ENCODE data around the gene GXYLT1. TPM values are rescaled to one million over a fixed set of nuclear protein-coding genes. Genes with fewer than 3 reads are reported as not detected.

Gene GXYLT1
- total and polyA plus RNA-seq, 9 of the 15 experiments (the other 6 are each of a cell fraction or from before 2014, with no cell fraction given) = 1.4 to 9.3 (median 5.5) TPM

- no peak for TF ChIP-seq BRF2 (IDR thresholded peaks at IDR 0.05; ENCODE audit: borderline replicate concordance, insufficient read depth, insufficient read length)
- TF ChIP-seq IRF2 (CRISPR knock-in tag; IDR thresholded peaks at IDR 0.05) = no peak
- TF ChIP-seq STAG1 (CRISPR knock-in tag; IDR thresholded peaks at IDR 0.05; ENCODE audit: borderline replicate concordance) = no peak
- no peak for TF ChIP-seq HEY1 (CRISPR knock-in tag; IDR thresholded peaks at IDR 0.05; ENCODE audit: borderline replicate concordance)
- no peak for TF ChIP-seq E2F5 (CRISPR knock-in tag; IDR thresholded peaks at IDR 0.05)
- TF ChIP-seq ZNF280B (CRISPR knock-in tag; IDR thresholded peaks at IDR 0.05) = no peak
These were observed 18.3 kb upstream of the GXYLT1 start (continued) for GRCh38 chr12:42162965-42163364.

- DNase-seq (ENCODE audit: extremely low read depth in 1 of 4, low spot score in 3 of 4) (no peak), FAIRE-seq (no peak), ATAC-seq (no peak)
- H3K9ac ChIP-seq (ENCODE audit: insufficient read depth in 1 of 2, low read depth in 2 of 2, low read length in 2 of 2) = no peak overlapping the region
- H2AFZ ChIP-seq (ENCODE audit: low read depth, low read length) = no peak overlapping the region
- no peaks in the 10 kb centered on the region for H3K27me3 ChIP-seq (ENCODE audit: control insufficient read depth in 2 of 2, insufficient read depth in 2 of 2, low read length in 2 of 2)
- CTCF ChIA-PET (ENCODE audit: low intra/inter-chr PET ratio) = interaction anchor here (1.4 kb wide), 1 partner anchor 170 kb away, joined by 3 read pairs; no protein-coding TSS in a partner anchor
- POLR2A ChIA-PET = no interaction called here
- H3K4me3 ChIP-seq = no peak overlapping the region
- H3K36me3 ChIP-seq (ENCODE audit: control insufficient read depth, insufficient read depth, low read length) = peaks cover 20% of the 10 kb centered on the region; the same call in 1 of the 3 replicates
- TF ChIP-seq RBM22 (IDR thresholded peaks at IDR 0.05; ENCODE audit: low read depth, low read length, poor library complexity, severe bottlenecking) (no peak), PTRF (tag; IDR thresholded peaks at IDR 0.05) (no peak), SUPT5H (IDR thresholded peaks at IDR 0.05) (no peak), HNRNPH1 (optimal IDR thresholded peaks at IDR 0.05; ENCODE audit: low read depth, low read length) (no peak), DNMT1 (IDR thresholded peaks at IDR 0.05) (no peak), MAFG (tag; conservative IDR thresholded peaks at IDR 0.05) (no peak), MCM5 (IDR thresholded peaks at IDR 0.05; ENCODE audit: low read depth) (no peak), FOSL1 (tag; conservative IDR thresholded peaks at IDR 0.05) (no peak), CBX1 (IDR thresholded peaks at IDR 0.05; ENCODE audit: low read depth) (no peak), ATF7 (IDR thresholded peaks at IDR 0.05) (no peak), WHSC1 (IDR thresholded peaks at IDR 0.05; ENCODE audit: low read length) (no peak), TBL1XR1 (IDR thresholded peaks at IDR 0.05; ENCODE audit: low read length in 2 of 2) (no peak), SREBF2 (CRISPR knock-in tag; IDR thresholded peaks at IDR 0.05) (no peak)
- no peaks in the 10 kb centered on the region for H4K20me1 ChIP-seq (replicated peaks; ENCODE audit: control insufficient read depth, insufficient read depth, low read length)
- no peaks in the 10 kb centered on the region for H3K9me1 ChIP-seq (ENCODE audit: control insufficient read depth, insufficient read depth, low read length)
- in situ Hi-C loops (cut with MboI) = no loop called here
- H3K4me2 ChIP-seq (ENCODE audit: insufficient read depth, low read length) = no peak overlapping the region
- intact Hi-C loops (cut with micrococcal nuclease) = no loop called here
- H3K27ac ChIP-seq (ENCODE audit: extremely low read depth, low read depth, low read length) = no peak overlapping the region
- H3K4me1 ChIP-seq (replicated peaks in 1 of 2; ENCODE audit: control insufficient read depth in 2 of 2, insufficient read depth in 2 of 2, low read length in 2 of 2) = no peaks in the 10 kb centered on the region
- BruUV-seq (replicated peaks) = no TSS peak
- H3K79me2 ChIP-seq (ENCODE audit: control insufficient read depth, insufficient read depth, low read length) = no peaks in the 10 kb centered on the region
- no peaks in the 10 kb centered on the region; the same call in 1 of the 2 replicates for H3K9me3 ChIP-seq (replicated peaks; ENCODE audit: control insufficient read depth, insufficient read depth, low read depth, low read length)
These were observed 17.5 kb upstream of the GXYLT1 start for GRCh38 chr12:42162193-42162592.
